HG03457 (cell line): ENCODE data around the gene ATP2B2.

Experiments
- ATAC-seq: cut with Tn5 transposase; IDR thresholded peaks from one replicate; pipeline ENCODE4 v1.9.1; 2021; ENCODE audit warnings: moderate number of reproducible peaks; ENCODE audit not compliant: unreplicated experiment

ATP2B2 gene

GRCh38 chr3:10434144-10434937, 71.0 kb downstream of the ATP2B2 start:
- no peak for ATAC-seq

GRCh38 chr3:10432931-10433330, 72.5 kb downstream of the ATP2B2 start:
- ATAC-seq: no peak

GRCh38 chr3:10432156-10432845, 73.1 kb downstream of the ATP2B2 start:
- ATAC-seq: no peak

- ATAC-seq: no peak
Measured at GRCh38 chr3:10430805-10431204, 74.6 kb downstream of the ATP2B2 start.

GRCh38 chr3:10428406-10429091, 76.8 kb downstream of the ATP2B2 start:
- ATAC-seq: no peak

GRCh38 chr3:10426346-10427220, 78.8 kb downstream of the ATP2B2 start:
- no peak for ATAC-seq

- ATAC-seq: no peak
Measured at GRCh38 chr3:10423171-10423882, 82.1 kb downstream of the ATP2B2 start.

- ATAC-seq: no peak
Measured at GRCh38 chr3:10421996-10422395, 83.4 kb downstream of the ATP2B2 start.

- ATAC-seq: no peak
Measured at GRCh38 chr3:10420745-10421475, 84.5 kb downstream of the ATP2B2 start.

- no peak for ATAC-seq
Measured at GRCh38 chr3:10419637-10420232, 85.7 kb downstream of the ATP2B2 start.

GRCh38 chr3:10417847-10418246, 87.5 kb downstream of the ATP2B2 start:
- no peak for ATAC-seq

- no peak for ATAC-seq
Measured at GRCh38 chr3:10416730-10417300, 88.6 kb downstream of the ATP2B2 start.

GRCh38 chr3:10413041-10413440, 92.3 kb downstream of the ATP2B2 start:
- ATAC-seq: no peak

- no peak for ATAC-seq
Measured at GRCh38 chr3:10411598-10412332, 93.6 kb downstream of the ATP2B2 start.

GRCh38 chr3:10410383-10411002, 94.9 kb downstream of the ATP2B2 start:
- ATAC-seq: no peak

GRCh38 chr3:10408680-10409079, 96.7 kb downstream of the ATP2B2 start:
- ATAC-seq: no peak

GRCh38 chr3:10407361-10407760, 98.0 kb downstream of the ATP2B2 start:
- no peak for ATAC-seq

GRCh38 chr3:10406414-10406813, 99.0 kb downstream of the ATP2B2 start:
- ATAC-seq: no peak
